Activated CD8-positive, alpha-beta memory T cell treated with anti-CD3 and anti-CD28 coated beads for 24 hours (primary cell): ENCODE data around the gene LRRC55.

Experiments
- DNase-seq: peaks from one replicate; pipeline ENCODE4 v3.0.0-alpha.2; 2020

The LRRC55 gene

GRCh38 chr11:57239348-57239747 is 57.6 kb downstream of the LRRC55 start:
- no peak for DNase-seq

GRCh38 chr11:57240007-57240406 is 58.3 kb downstream of the LRRC55 start:
- DNase-seq: no peak

DNA sequence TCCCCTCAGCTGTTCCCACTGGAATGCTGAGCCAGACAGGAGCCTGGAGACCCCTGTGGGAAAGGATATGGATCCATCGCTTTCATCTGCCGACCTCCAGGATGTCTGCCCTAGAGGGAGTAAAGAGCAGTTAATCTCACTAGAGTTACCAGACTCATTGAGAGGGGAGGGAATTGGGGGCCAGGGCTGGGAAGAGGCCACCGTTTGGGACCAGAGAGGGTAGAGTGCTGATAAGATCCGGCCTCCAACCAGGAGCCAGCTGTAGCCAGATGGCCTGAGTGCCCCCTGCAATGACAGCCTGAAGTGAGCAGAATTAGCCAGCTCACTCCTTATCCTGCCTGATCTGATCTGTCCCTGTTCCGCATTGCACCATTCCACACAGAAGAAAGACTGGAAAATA is 59.0 kb downstream of the LRRC55 start:
- DNase-seq: no peak
